Liver (tissue), 9 donors: ENCODE measurements around the gene ZNF276. TPM values are rescaled to one million over a fixed set of nuclear protein-coding genes. Genes with fewer than 3 reads are reported as not detected.

ENCODE experiments used
- DNase-seq: peaks from one replicate; pipeline ENCODE4 v3.0.0-alpha.2; 2017; ENCODE audit warnings: low spot score
- H3K27ac ChIP-seq, 2 donors: one replicate each; pipeline ENCODE4 v1.7.0; 2013; ENCODE audit warnings: inconsistent platforms in 2 of 2, low read length in 2 of 2, control low read depth in 1 of 2, low read depth in 1 of 2, mild to moderate bottlenecking in 1 of 2
- H3K27me3 ChIP-seq, 4 donors: one replicate each; pipeline versions ENCODE4 v1.6.1 to v1.7.0; 2013; ENCODE audit warnings: low read length in 3 of 4, inconsistent platforms in 1 of 4, mild to moderate bottlenecking in 1 of 4, moderate library complexity in 1 of 4; ENCODE audit not compliant: control insufficient read depth in 4 of 4, insufficient read depth in 4 of 4
- H3K36me3 ChIP-seq, 4 donors: one replicate each; pipeline versions ENCODE4 v1.6.1 to v1.7.0; 2013; ENCODE audit warnings: low read length in 3 of 4, mild to moderate bottlenecking in 3 of 4, low read depth in 1 of 4, moderate library complexity in 1 of 4; ENCODE audit not compliant: control insufficient read depth in 4 of 4, insufficient read depth in 3 of 4
- H3K4me1 ChIP-seq, 4 donors: one replicate each; pipeline versions ENCODE4 v1.6.1 to v1.7.0; 2013; ENCODE audit warnings: low read length in 3 of 4, mild to moderate bottlenecking in 3 of 4, moderate library complexity in 1 of 4; ENCODE audit not compliant: control insufficient read depth in 4 of 4, insufficient read depth in 4 of 4
- H3K4me3 ChIP-seq, 3 donors: one replicate each; pipeline versions ENCODE4 v1.6.1 to v1.7.0; 2013; ENCODE audit warnings: low read length in 3 of 3, control low read depth in 1 of 3, low read depth in 1 of 3, mild to moderate bottlenecking in 1 of 3
- H3K9ac ChIP-seq, 2 donors: one replicate each; pipeline ENCODE4 v1.7.0; 2013; ENCODE audit warnings: low read length in 2 of 2, mild to moderate bottlenecking in 2 of 2, moderate library complexity in 2 of 2, control low read depth in 1 of 2, low read depth in 1 of 2
- H3K9me3 ChIP-seq, 4 donors: one replicate each; pipeline versions ENCODE4 v1.6.1 to v1.7.0; 2013; ENCODE audit warnings: low read length in 3 of 4; ENCODE audit not compliant: control insufficient read depth in 4 of 4
- ATF3 ChIP-seq: IDR thresholded peaks from 2 replicates; pipeline ENCODE4 v1.6.1; 2016; ENCODE audit warnings: antibody characterized with exemption
- CTCF ChIP-seq: fragments of 150-350 bp; IDR thresholded peaks from 2 replicates; pipeline ENCODE4 v1.5.1; 2017; ENCODE audit warnings: improper control_type of control experiment, low read depth, low read length; ENCODE audit not compliant: missing input control
- EGR1 ChIP-seq, 2 donors: IDR thresholded peaks; 2 replicates each; pipeline ENCODE4 v1.6.1; 2016 to 2018; ENCODE audit warnings: antibody characterized with exemption in 2 of 2, low read depth in 2 of 2
- FOXA1 ChIP-seq: IDR thresholded peaks from 2 replicates; pipeline ENCODE4 v1.6.1; 2016; ENCODE audit warnings: antibody characterized with exemption
- FOXA2 ChIP-seq: IDR thresholded peaks from 2 replicates; pipeline ENCODE4 v1.6.1; 2016; ENCODE audit warnings: antibody characterized with exemption
- GABPA ChIP-seq, 2 donors: IDR thresholded peaks in 1 of 2; conservative IDR thresholded peaks in 1 of 2; 2 replicates each; pipeline ENCODE4 v1.6.1; 2016; ENCODE audit warnings: antibody characterized with exemption in 2 of 2, mild to moderate bottlenecking in 1 of 2, moderate library complexity in 1 of 2
- HNF4A ChIP-seq, 2 donors: conservative IDR thresholded peaks; 2 replicates each; pipeline ENCODE4 v1.6.1; 2016; ENCODE audit warnings: antibody characterized with exemption in 2 of 2, mild to moderate bottlenecking in 2 of 2
- HNF4G ChIP-seq: IDR thresholded peaks from 2 replicates; pipeline ENCODE4 v1.6.1; 2016; ENCODE audit warnings: antibody characterized with exemption
- JUND ChIP-seq, 2 donors: IDR thresholded peaks; 2 replicates each; pipeline ENCODE4 v1.6.1; 2016; ENCODE audit warnings: antibody characterized with exemption in 2 of 2
- MAX ChIP-seq: IDR thresholded peaks from 2 replicates; pipeline ENCODE4 v1.6.1; 2016; ENCODE audit warnings: antibody characterized with exemption
- NR2F2 ChIP-seq: IDR thresholded peaks from 2 replicates; pipeline ENCODE4 v1.6.1; 2016; ENCODE audit warnings: antibody characterized with exemption
- RAD21 ChIP-seq, 2 donors: IDR thresholded peaks; 2 replicates each; pipeline ENCODE4 v1.6.1; 2016; ENCODE audit warnings: antibody characterized with exemption in 2 of 2, mild to moderate bottlenecking in 2 of 2
- REST ChIP-seq: IDR thresholded peaks from 2 replicates; pipeline ENCODE4 v1.6.1; 2016; ENCODE audit warnings: antibody characterized with exemption, mild to moderate bottlenecking
- RXRA ChIP-seq, 2 donors: IDR thresholded peaks; 2 replicates each; pipeline ENCODE4 v1.6.1; 2017 to 2018; ENCODE audit warnings: antibody characterized with exemption in 2 of 2, mild to moderate bottlenecking in 1 of 2
- SP1 ChIP-seq: IDR thresholded peaks from 2 replicates; pipeline ENCODE4 v1.6.1; 2018; ENCODE audit warnings: antibody characterized with exemption, mild to moderate bottlenecking
- TAF1 ChIP-seq: conservative IDR thresholded peaks from 2 replicates; pipeline ENCODE4 v1.6.1; 2016; ENCODE audit warnings: antibody characterized with exemption, mild to moderate bottlenecking
- YY1 ChIP-seq: IDR thresholded peaks from 2 replicates; pipeline ENCODE4 v1.6.1; 2016; ENCODE audit warnings: antibody characterized with exemption, mild to moderate bottlenecking
- ZBTB33 ChIP-seq: IDR thresholded peaks from 2 replicates; pipeline ENCODE4 v1.6.1; 2016; ENCODE audit warnings: antibody characterized with exemption
- WGBS: extraction: QIAGEN DNeasy Blood & Tissue Kit; methylation state at CpG from one replicate; pipeline ENCODE4 v1.1.7; 2013; 5-methylcytosine and 5-hydroxymethylcytosine counted together
- polyA plus RNA-seq, 2 donors: library from polyadenylated mRNA; stranded (reverse) in 1 of 2; unstranded in 1 of 2; fragments of 200-250 nt in 1 of 2; fragments of >200 nt in 1 of 2; fragmentation: Nextera tagmentation in 1 of 2; extraction: Ambion mirVana in 1 of 2; gene quantifications; one replicate each; pipeline versions ENCODE4 v1.2.1 to v1.2.3, GENCODE V29; 2013 to 2015
- total RNA-seq, 2 donors: library from RNA; depleted of rRNA; stranded (reverse); fragments of >200 nt; gene quantifications; one replicate each; pipeline ENCODE4 v1.2.3, GENCODE V29; 2014
- donor health status: healthy.
- donor health status: healthy.
- donor health status: healthy.
- donor health status: healthy.
- donor health status: healthy.

Gene ZNF276
- total and polyA plus RNA-seq, 4 donors = 4.9 to 22.8 (median 8.7) TPM

GRCh38 chr16:89779231-89779908, 58.0 kb downstream of the ZNF276 start (continued):
- TF ChIP-seq ATF3 = no peak
- no peak for TF ChIP-seq EGR1 (IDR thresholded peaks at IDR 0.05; ENCODE audit: low read depth in 2 of 2)
- TF ChIP-seq FOXA1 = no peak

GRCh38 chr16:89779909-89780305, 58.6 kb downstream of the ZNF276 start:
- H3K27ac ChIP-seq = no peak overlapping the region
- no peak for TF ChIP-seq HNF4G
- no peak for TF ChIP-seq ATF3
- no peak for TF ChIP-seq JUND (IDR thresholded peaks at IDR 0.05)
- TF ChIP-seq HNF4A (conservative IDR thresholded peaks at IDR 0.05) = no peak
- no peak for TF ChIP-seq REST
- no peak for TF ChIP-seq TAF1
- no peak for TF ChIP-seq FOXA1
- TF ChIP-seq RAD21 (IDR thresholded peaks at IDR 0.05) = no peak
- no peak for TF ChIP-seq CTCF
- no peak for TF ChIP-seq RXRA (IDR thresholded peaks at IDR 0.05)
- no peak for TF ChIP-seq NR2F2
- TF ChIP-seq GABPA (IDR thresholded peaks at IDR 0.05 in 1 of 2, conservative IDR thresholded peaks at IDR 0.05 in 1 of 2) = no peak
- TF ChIP-seq YY1 = no peak
- TF ChIP-seq FOXA2 = no peak
- TF ChIP-seq MAX = no peak
- TF ChIP-seq SP1 = no peak
- TF ChIP-seq EGR1 (IDR thresholded peaks at IDR 0.05; ENCODE audit: low read depth in 2 of 2) = no peak
- no peak for TF ChIP-seq ZBTB33
- DNase-seq = no peak
- no peaks in the 10 kb centered on the region for H3K9me3 ChIP-seq
- no peak overlapping the region for H3K9ac ChIP-seq
- WGBS = 98% methylated on average over 6 of the region's 6 CpGs
- H3K36me3 ChIP-seq = no peaks in the 10 kb centered on the region
- no peak overlapping the region for H3K4me3 ChIP-seq
- H3K4me1 ChIP-seq = peaks cover 0 to 3% (median 0%) of the 10 kb centered on the region in 4 donors
- no peaks in the 10 kb centered on the region for H3K27me3 ChIP-seq
